H1 (cell line): Measurements from ENCODE around the gene POLE3. TPM values are rescaled to one million over a fixed set of nuclear protein-coding genes. Genes with fewer than 3 reads are reported as not detected.

Source experiments
- CTCF ChIA-PET: fragments of 300-600 bp; sonication (Branson Sonifier 250); formaldehyde crosslinking; loops from one replicate; lab custom pipeline; 2021; ENCODE audit not compliant: partially characterized antibody; lab: Charles Lee
- POLR2A ChIA-PET: fragments of 300-600 bp; sonication (Branson Sonifier 250); formaldehyde crosslinking; loops from one replicate; lab custom pipeline; 2021; ENCODE audit warnings: inconsistent platforms; ENCODE audit not compliant: partially characterized antibody; lab: Charles Lee
- DNase-seq, 2 experiments: peaks; one replicate each; pipeline versions ENCODE4 v3.0.0 to v3.0.0-alpha.2; 2010 to 2022; ENCODE audit warnings: low spot score in 2 of 2, low read depth in 1 of 2, mixed read lengths in 1 of 2
- FAIRE-seq: peaks from 2 replicates; lab custom pipeline; 2011; peaks lifted over from hg19 to GRCh38; lab: Jason Lieb, UNC
- H2AFZ ChIP-seq: 2 replicates; pipeline ENCODE4 v1.8.1; 2012; ENCODE audit warnings: low read length, inconsistent platforms
- H2AK5ac ChIP-seq: 2 replicates; pipeline ENCODE4 v1.6.1; 2013; ENCODE audit warnings: low read depth, low read length
- H2BK120ac ChIP-seq: replicated peaks from 2 replicates; pipeline ENCODE3; 2013; ENCODE audit warnings: low read depth, low read length, inconsistent platforms
- H2BK12ac ChIP-seq: 2 replicates; pipeline ENCODE4 v1.6.1; 2013; ENCODE audit warnings: low read depth, low read length
- H2BK15ac ChIP-seq: 2 replicates; pipeline ENCODE4 v1.6.1; 2013; ENCODE audit warnings: low read length
- H2BK20ac ChIP-seq: 2 replicates; pipeline ENCODE4 v1.6.1; 2013; ENCODE audit warnings: low read length
- H2BK5ac ChIP-seq: 2 replicates; pipeline ENCODE4 v1.6.1; 2013; ENCODE audit warnings: low read depth, low read length
- H3K14ac ChIP-seq: 2 replicates; pipeline ENCODE4 v1.6.1; 2013; ENCODE audit warnings: inconsistent platforms; ENCODE audit not compliant: insufficient read length
- H3K18ac ChIP-seq: 2 replicates; pipeline ENCODE4 v1.6.1; 2013; ENCODE audit warnings: low read length; ENCODE audit errors: extremely low read depth
- H3K23ac ChIP-seq: 2 replicates; pipeline ENCODE4 v1.6.1; 2013; ENCODE audit warnings: inconsistent platforms; ENCODE audit not compliant: insufficient read length
- H3K23me2 ChIP-seq: 2 replicates; pipeline ENCODE4 v1.6.1; 2013; ENCODE audit warnings: low read depth, low read length
- H3K27ac ChIP-seq: 2 replicates; pipeline ENCODE4 v1.6.1; 2011; ENCODE audit warnings: low read depth, low read length, inconsistent platforms
- H3K27me3 ChIP-seq, 4 experiments: replicated peaks in 1 of 4; 1 replicate in 1 of 4; 2 replicates in 3 of 4; pipeline versions ENCODE4 v1.6.1 to v1.8.1; 2011 to 2013; ENCODE audit warnings: low read length in 3 of 4, mild to moderate bottlenecking in 3 of 4, inconsistent platforms in 2 of 4, mixed read lengths in 2 of 4, moderate library complexity in 1 of 4; ENCODE audit not compliant: control insufficient read depth in 3 of 4, insufficient read depth in 3 of 4; ENCODE audit errors: extremely low read depth in 1 of 4
- H3K36me3 ChIP-seq, 4 experiments: 2 replicates each; pipeline versions ENCODE4 v1.6.1 to v1.8.1; 2011 to 2013; ENCODE audit warnings: mild to moderate bottlenecking in 4 of 4, low read length in 3 of 4, moderate library complexity in 2 of 4, control low read depth in 1 of 4, inconsistent platforms in 1 of 4; ENCODE audit not compliant: insufficient read depth in 4 of 4, control insufficient read depth in 2 of 4
- H3K4ac ChIP-seq: replicated peaks from 2 replicates; pipeline ENCODE3; 2013; ENCODE audit warnings: low read length, low read depth, mixed read lengths, inconsistent platforms; ENCODE audit not compliant: insufficient read length
- H3K4me1 ChIP-seq, 4 experiments: replicated peaks in 1 of 4; 1 replicate in 1 of 4; 2 replicates in 3 of 4; pipeline versions ENCODE4 v1.6.1 to v1.8.1; 2011 to 2013; ENCODE audit warnings: low read length in 3 of 4, inconsistent platforms in 2 of 4, mixed read lengths in 1 of 4; ENCODE audit not compliant: insufficient read depth in 4 of 4, control insufficient read depth in 3 of 4
- H3K4me2 ChIP-seq, 2 experiments: 2 replicates each; pipeline versions ENCODE4 v1.6.1 to v1.8.1; 2011 to 2013; ENCODE audit warnings: low read depth in 2 of 2, low read length in 2 of 2, control low read depth in 1 of 2, inconsistent platforms in 1 of 2, mild to moderate bottlenecking in 1 of 2; ENCODE audit not compliant: insufficient read depth in 1 of 2
- H3K4me3 ChIP-seq, 4 experiments: fragments of 200-600, 300-600 bp in 1 of 4; sonication (generic), shearing (Covaris generic), sonication (Bioruptor Twin) in 1 of 4; 2 replicates each; pipeline versions ENCODE4 v1.5.1 to v1.8.1; 2011 to 2016; ENCODE audit warnings: low read length in 4 of 4, low read depth in 3 of 4, control low read depth in 2 of 4, inconsistent platforms in 2 of 4, mild to moderate bottlenecking in 2 of 4, mixed read lengths in 1 of 4, moderate library complexity in 1 of 4; ENCODE audit not compliant: insufficient read depth in 2 of 4; ENCODE audit errors: extremely low read depth in 1 of 4
- H3K56ac ChIP-seq: replicated peaks from 2 replicates; pipeline ENCODE3; 2013; ENCODE audit warnings: low read depth, mild to moderate bottlenecking, mixed read lengths, low read length, inconsistent platforms; ENCODE audit not compliant: insufficient read length
- H3K79me1 ChIP-seq: 2 replicates; pipeline ENCODE4 v1.6.1; 2013; ENCODE audit warnings: low read depth, low read length, control low read depth
- H3K79me2 ChIP-seq, 2 experiments: 2 replicates each; pipeline versions ENCODE4 v1.6.1 to v1.8.1; 2012 to 2013; ENCODE audit warnings: low read length in 2 of 2, mild to moderate bottlenecking in 2 of 2, inconsistent platforms in 1 of 2; ENCODE audit not compliant: insufficient read depth in 2 of 2, control insufficient read depth in 1 of 2
- H3K9ac ChIP-seq, 4 experiments: replicated peaks in 1 of 4; 1 replicate in 1 of 4; 2 replicates in 3 of 4; pipeline versions ENCODE4 v1.6.1 to v1.8.1; 2011 to 2013; ENCODE audit warnings: low read depth in 3 of 4, low read length in 3 of 4, control low read depth in 2 of 4, mild to moderate bottlenecking in 2 of 4, moderate library complexity in 2 of 4, inconsistent platforms in 1 of 4; ENCODE audit errors: extremely low read depth in 1 of 4
- H3K9me3 ChIP-seq, 2 experiments: 2 replicates each; pipeline versions ENCODE4 v1.6.1 to v1.8.1; 2012 to 2013; ENCODE audit warnings: mild to moderate bottlenecking in 2 of 2, moderate library complexity in 2 of 2, control low read depth in 1 of 2, inconsistent platforms in 1 of 2, low read depth in 1 of 2, low read length in 1 of 2, mixed read lengths in 1 of 2; ENCODE audit not compliant: insufficient read depth in 2 of 2
- H4K20me1 ChIP-seq, 2 experiments: replicated peaks in 1 of 2; 2 replicates each; pipeline versions ENCODE3 to v1.8.1; 2011 to 2013; ENCODE audit warnings: inconsistent platforms in 2 of 2, low read length in 2 of 2, mild to moderate bottlenecking in 1 of 2; ENCODE audit not compliant: insufficient read depth in 2 of 2, control insufficient read depth in 1 of 2
- H4K5ac ChIP-seq: 2 replicates; pipeline ENCODE4 v1.6.1; 2013; ENCODE audit warnings: low read length, low read depth, mixed read lengths, inconsistent platforms; ENCODE audit not compliant: insufficient read length
- H4K8ac ChIP-seq: 2 replicates; pipeline ENCODE4 v1.8.0; 2013; ENCODE audit warnings: mild to moderate bottlenecking, moderate library complexity, low read length, inconsistent platforms; ENCODE audit not compliant: insufficient read depth; ENCODE audit errors: extremely low read depth
- H4K91ac ChIP-seq: replicated peaks from 2 replicates; pipeline ENCODE3; 2013; ENCODE audit warnings: low read length, mixed read lengths, inconsistent platforms; ENCODE audit not compliant: insufficient read length
- ASH2L ChIP-seq: fragments of 200-600, 300-600 bp; sonication (generic); IDR thresholded peaks from one replicate; pipeline ENCODE4 v1.7.1; 2017; ENCODE audit warnings: low read length
- E2F6 ChIP-seq: IDR thresholded peaks from 2 replicates; pipeline ENCODE4 v1.6.1; 2012; ENCODE audit warnings: inconsistent platforms
- EP300 ChIP-seq, 2 experiments: IDR thresholded peaks; 1 replicate in 1 of 2; 2 replicates in 1 of 2; pipeline ENCODE4 v1.6.1; 2011 to 2012; ENCODE audit warnings: low read depth in 2 of 2, low read length in 2 of 2, mild to moderate bottlenecking in 2 of 2, borderline replicate concordance in 1 of 2, inconsistent platforms in 1 of 2, moderate library complexity in 1 of 2
- EZH2 ChIP-seq: fragments of 200-600 bp; sonication (generic); IDR thresholded peaks from 2 replicates; pipeline ENCODE4 v1.7.1; 2012; ENCODE audit warnings: low read depth, mild to moderate bottlenecking, moderate library complexity, low read length, inconsistent platforms; ENCODE audit not compliant: severe bottlenecking
- NANOG ChIP-seq: IDR thresholded peaks from 2 replicates; pipeline ENCODE4 v1.6.1; 2011; ENCODE audit warnings: low read length, low read depth, mild to moderate bottlenecking, inconsistent platforms; ENCODE audit not compliant: insufficient read depth, poor library complexity, severe bottlenecking
- RAD21 ChIP-seq, 2 experiments: IDR thresholded peaks in 1 of 2; conservative IDR thresholded peaks in 1 of 2; 2 replicates each; pipeline ENCODE4 v1.6.1; 2011; ENCODE audit warnings: low read depth in 2 of 2, low read length in 2 of 2, improper control_type of control experiment in 1 of 2, inconsistent platforms in 1 of 2, mild to moderate bottlenecking in 1 of 2, moderate library complexity in 1 of 2
- RBBP5 ChIP-seq: IDR thresholded peaks from 2 replicates; pipeline ENCODE4 v1.7.1; 2012; ENCODE audit warnings: low read depth, mild to moderate bottlenecking, inconsistent platforms, low read length, moderate library complexity, borderline replicate concordance
- RNF2 ChIP-seq: fragments of 200-900, 300-1000 bp; sonication (generic); IDR thresholded peaks from 2 replicates; pipeline ENCODE4 v1.7.1; 2016; ENCODE audit warnings: borderline replicate concordance, low read depth, mild to moderate bottlenecking, antibody characterized with exemption, low read length; ENCODE audit not compliant: poor library complexity, severe bottlenecking; ENCODE audit errors: missing control alignments
- SIRT6 ChIP-seq: IDR thresholded peaks from one replicate; pipeline ENCODE4 v1.7.1; 2012; ENCODE audit warnings: low read length, inconsistent platforms
- SIX5 ChIP-seq: IDR thresholded peaks from 2 replicates; pipeline ENCODE4 v1.6.1; 2011; ENCODE audit warnings: mild to moderate bottlenecking, low read depth, low read length
- SUZ12 ChIP-seq: fragments of 200-600 bp; sonication (generic); IDR thresholded peaks from 2 replicates; pipeline ENCODE4 v1.6.1; 2012; ENCODE audit warnings: mild to moderate bottlenecking, inconsistent platforms, low read length, moderate library complexity, mixed read lengths
- TCF12 ChIP-seq: IDR thresholded peaks from 2 replicates; pipeline ENCODE4 v1.6.1; 2011; ENCODE audit warnings: low read depth, mild to moderate bottlenecking, low read length
- WGBS, 2 experiments: shearing (Covaris generic) in 1 of 2; methylation state at CpG; one replicate each; pipeline versions ENCODE4 v1.1.6 to v1.1.7; 2013 to 2015; ENCODE audit warnings: low lambda C conversion rate in 2 of 2, mixed read lengths in 2 of 2, inconsistent platforms in 1 of 2, low coverage in 1 of 2, missing lambda C conversion rate in 1 of 2; ENCODE audit not compliant: insufficient replicate concordance in 2 of 2, insufficient coverage in 1 of 2, insufficient read length in 1 of 2; ENCODE audit errors: extremely low coverage in 1 of 2, missing lambda C conversion rate in 1 of 2; 5-methylcytosine and 5-hydroxymethylcytosine counted together
- polyA plus RNA-seq, 7 experiments: library from polyadenylated mRNA; depleted of rRNA in 3 of 7; stranded (reverse) in 5 of 7; unstranded in 2 of 7; fragments of >200 nt in 5 of 7; fragments of 200-250 nt in 2 of 7; gene quantifications; 1 replicate in 5 of 7; 2 replicates in 1 of 7; 4 replicates in 1 of 7; pipeline versions ENCODE4 v1.2.1 to v1.2.3, GENCODE V29; 2011 to 2013; ENCODE audit warnings: missing spikeins in 2 of 7, mixed read lengths in 2 of 7
- total RNA-seq: library from RNA; stranded (reverse); fragmentation: NEBNext Ultra II Directional; extraction: Animal tissue kit (Norgen Biotek cat#: 25700); gene quantifications from 2 replicates; pipeline ENCODE4 v1.2.1, GENCODE V29; 2021

POLE3 gene
- total and polyA plus RNA-seq, 2 of the 8 experiments (the other 6 are each of a cell fraction or from before 2014, with no cell fraction given): 52.7 to 77.3 TPM

DNA sequence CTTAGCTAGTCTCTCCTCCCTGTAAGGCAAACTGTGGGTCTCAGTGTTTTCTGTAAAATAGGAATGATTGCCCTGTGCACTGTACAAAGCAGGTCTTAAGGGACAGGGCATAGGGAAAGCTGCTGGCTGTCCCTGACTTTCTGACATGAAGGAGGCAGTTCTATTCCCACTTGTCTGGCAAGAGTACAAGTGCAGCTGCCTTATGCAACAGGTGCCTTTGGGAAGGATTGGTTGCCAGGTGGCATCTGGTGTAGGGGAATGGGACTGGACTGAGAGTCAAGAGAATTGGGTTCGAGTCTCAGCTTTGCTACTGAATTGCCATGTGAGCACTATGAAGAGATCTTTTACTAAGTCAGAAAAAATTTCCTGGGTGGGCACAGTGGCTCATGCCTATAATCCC lies 51.1 kb downstream of the POLE3 start:
- no peaks in the 10 kb centered on the region; the same call in 1 of the 2 replicates for H3K79me1 ChIP-seq
- no peak overlapping the region for H2AFZ ChIP-seq
- H3K56ac ChIP-seq: no peak overlapping the region
- no peak overlapping the region for H3K14ac ChIP-seq
- no peak overlapping the region for H4K8ac ChIP-seq
- no peaks in the 10 kb centered on the region for H3K9me3 ChIP-seq
- no peaks in the 10 kb centered on the region for H3K27me3 ChIP-seq
- ChIA-PET CTCF (interaction anchor here (1.0 to 1.5 kb wide), 4 partner anchors 9 to 296 kb away, joined by 3 to 5 read pairs (median 3); partner anchors contain the start of gene BSPRY), POLR2A (interaction anchor here (1.0 kb wide), 1 partner anchor 9 kb away, joined by 4 read pairs; no protein-coding TSS in a partner anchor)
- H2AK5ac ChIP-seq: no peak overlapping the region
- no peak overlapping the region for H3K9ac ChIP-seq
- H3K18ac ChIP-seq: no peak overlapping the region
- H3K23ac ChIP-seq: no peak overlapping the region
- H3K4me2 ChIP-seq: no peak overlapping the region
- H3K27ac ChIP-seq: no peak overlapping the region
- H3K79me2 ChIP-seq: no peaks in the 10 kb centered on the region
- H3K23me2 ChIP-seq: no peaks in the 10 kb centered on the region
- H4K91ac ChIP-seq: no peak overlapping the region
- no peak overlapping the region for H2BK5ac ChIP-seq
- H3K36me3 ChIP-seq: no peaks in the 10 kb centered on the region
- no peaks in the 10 kb centered on the region; a peak in 1 of 7 replicates for H3K4me1 ChIP-seq
- H3K4me3 ChIP-seq: no peak overlapping the region
- FAIRE-seq (no peak), DNase-seq (no peak)
- H4K20me1 ChIP-seq: peaks cover 0 to 2% of the 10 kb centered on the region in 2 experiments
- no peak overlapping the region for H2BK12ac ChIP-seq
- no peak overlapping the region for H2BK20ac ChIP-seq
- H2BK120ac ChIP-seq: no peak overlapping the region
- H4K5ac ChIP-seq: no peak overlapping the region
- no peak overlapping the region for H3K4ac ChIP-seq
- 0 out of 2 replicates have a peak overlapping the region, but pooled peaks have one; percentile 61 for H2BK15ac ChIP-seq
- 87% methylated on average over 1 of the region's 1 CpG; no CpG with 5 or more reads in 1 of the 2 experiments for WGBS, 2 experiments
- no peak for TF ChIP-seq NANOG
- no peak for TF ChIP-seq SIX5
- TF ChIP-seq TCF12: no peak
- TF ChIP-seq RAD21 (IDR thresholded peaks at IDR 0.05 in 1 of 2, conservative IDR thresholded peaks at IDR 0.05 in 1 of 2; ENCODE audit: low read depth in 2 of 2, low read length in 2 of 2): no peak
- no peak for TF ChIP-seq EP300 (IDR thresholded peaks at IDR 0.05; ENCODE audit: borderline replicate concordance in 1 of 2, low read depth in 2 of 2, low read length in 2 of 2)
- TF ChIP-seq EZH2: no peak
- TF ChIP-seq SUZ12: no peak
- TF ChIP-seq ASH2L: no peak
- TF ChIP-seq RNF2: no peak
- TF ChIP-seq RBBP5: no peak
- TF ChIP-seq E2F6: no peak
- TF ChIP-seq SIRT6: no peak
